GM12878 (cell line): ENCODE results near the gene TMEM167B. TPM values are rescaled to one million over a fixed set of nuclear protein-coding genes. Genes with fewer than 3 reads are reported as not detected.

Source experiments
- CEBPZ ChIP-seq: fragments of 150-350 bp; IDR thresholded peaks from 2 replicates; pipeline ENCODE4 v1.6.1; 2016; ENCODE audit warnings: low read depth, low read length
- CREB1 ChIP-seq: IDR thresholded peaks from 2 replicates; pipeline ENCODE4 v1.6.1; 2012; ENCODE audit warnings: low read depth, mild to moderate bottlenecking, inconsistent platforms
- IRF5 ChIP-seq: fragments of 450-650 bp; IDR thresholded peaks from 2 replicates; pipeline ENCODE4 v1.6.1; 2017; ENCODE audit warnings: borderline replicate concordance
- PBX3 ChIP-seq: IDR thresholded peaks from 2 replicates; pipeline ENCODE4 v1.6.1; 2011; ENCODE audit warnings: mild to moderate bottlenecking, low read depth, low read length, moderate library complexity; ENCODE audit not compliant: insufficient replicate concordance
- PKNOX1 ChIP-seq: fragments of 450-650 bp; IDR thresholded peaks from 2 replicates; pipeline ENCODE4 v1.6.1; 2016; ENCODE audit warnings: mild to moderate bottlenecking
- SPI1 ChIP-seq: IDR thresholded peaks from 2 replicates; pipeline ENCODE4 v1.6.1; 2011; ENCODE audit warnings: low read depth, mild to moderate bottlenecking, low read length, moderate library complexity, borderline replicate concordance; ENCODE audit not compliant: insufficient read depth
- YBX1 ChIP-seq: fragments of 450-650 bp; IDR thresholded peaks from 2 replicates; pipeline ENCODE4 v1.6.1; 2016; ENCODE audit warnings: antibody characterized with exemption
- polyA plus RNA-seq, 11 experiments: library from polyadenylated mRNA; depleted of rRNA in 4 of 11; unstranded in 6 of 11; stranded (reverse) in 5 of 11; fragments of >200 nt; fragmentation: Nextera tagmentation in 4 of 11; fragmentation: Illumina TruSeq in 1 of 11; extraction: Ambion mirVana in 4 of 11; extraction: Trizol in 1 of 11; gene quantifications; 1 replicate in 1 of 11; 2 replicates in 10 of 11; pipeline versions ENCODE4 v1.2.1 to v1.2.3, GENCODE V29; 2011 to 2016; ENCODE audit warnings: inconsistent platforms in 2 of 11, missing spikeins in 2 of 11, low read depth in 1 of 11
- total RNA-seq, 4 experiments: library from RNA; depleted of rRNA in 3 of 4; stranded (reverse); fragments of >200 nt in 3 of 4; fragmentation: Illumina TruSeq in 1 of 4; extraction: Trizol in 1 of 4; gene quantifications; 2 replicates each; pipeline versions ENCODE4 v1.2.1 to v1.2.3, GENCODE V29; 2013 to 2021

TMEM167B gene
- total and polyA plus RNA-seq, 10 of the 15 experiments (the other 5 are each of a cell fraction or from before 2014, with no cell fraction given), result 15.6 to 26.1 (median 21.1) TPM

GRCh38 chr1:109078317-109078716 lies 12.2 kb upstream of the TMEM167B start (continued):
- no peak for TF ChIP-seq IRF5
- TF ChIP-seq CEBPZ, result no peak
- no peak for TF ChIP-seq YBX1
- TF ChIP-seq PBX3, result peak; percentile 18
- no peak for TF ChIP-seq CREB1
- peak; percentile 47; the same call in 1 of the 2 replicates for TF ChIP-seq PKNOX1
- TF ChIP-seq SPI1, result peak; percentile 86
